Measurements from ENCODE around the gene QKI.

The QKI gene

DNA sequence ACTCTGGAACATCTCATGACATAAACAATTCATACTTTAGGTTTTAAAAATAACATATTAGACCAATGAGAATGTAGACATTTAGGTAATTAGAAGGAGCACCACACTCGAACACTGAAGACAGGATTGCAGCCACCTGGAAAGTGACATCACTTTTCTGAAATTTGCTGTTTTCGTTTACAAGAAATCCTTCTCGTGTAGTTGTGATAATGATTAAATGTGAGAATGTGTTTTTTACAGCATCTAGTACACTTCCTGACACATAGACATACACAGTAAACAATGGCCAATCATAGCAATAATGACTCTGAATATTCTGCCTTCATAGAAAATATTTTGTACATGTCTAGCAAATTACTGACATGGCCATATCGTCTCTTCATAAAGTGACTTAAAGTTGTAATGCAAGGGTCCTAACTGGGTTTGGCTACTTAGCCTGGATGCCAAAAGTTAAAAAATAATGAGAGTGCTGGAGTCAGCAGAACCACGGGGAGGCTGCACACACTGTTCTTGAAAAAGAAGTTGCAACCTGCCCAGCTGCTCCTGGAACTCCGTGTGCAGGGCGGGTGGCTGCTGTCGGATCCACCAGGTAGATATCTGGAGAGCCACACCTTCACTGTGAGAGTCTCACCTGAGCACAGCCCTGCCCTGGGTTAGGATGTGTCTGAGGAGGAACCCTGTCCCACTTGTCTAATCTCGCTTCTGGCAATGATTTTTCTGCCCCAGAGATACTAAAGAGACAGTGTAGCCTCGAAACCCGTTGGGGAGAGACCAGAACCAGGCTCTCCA lies 212.9 kb downstream of the QKI start:
- no peak for DNase-seq

Data from GOT3 (cell line).